GM12878 (cell line): ENCODE data around the gene DCTN5. TPM values are rescaled to one million over a fixed set of nuclear protein-coding genes. Genes with fewer than 3 reads are reported as not detected.

Experiments used
- ATAC-seq: fragments of 200-7000 bp; cut with Tn5 transposase; 3 replicates; pipeline ENCODE4 v1.9.1; 2020; ENCODE audit warnings: mild to moderate bottlenecking, moderate library complexity
- BruUV-seq: library from RNA; stranded (reverse); fragments of 400-500 nt; replicated peaks from 2 replicates; lab custom pipeline; 2021; lab: Mats Ljungman, UMichigan
- CTCF ChIA-PET: fragments of 300-600 bp; sonication (Branson Sonifier 250); formaldehyde crosslinking; extraction: SDS; loops from one replicate; lab custom pipeline; 2021; ENCODE audit warnings: inconsistent platforms; lab: Yijun Ruan, JAX
- POLR2A ChIA-PET: fragments of 350-600 bp; formaldehyde crosslinking; extraction: SDS; loops from one replicate; lab custom pipeline; 2021; ENCODE audit warnings: inconsistent platforms; lab: Charles Lee
- RAD21 ChIA-PET: fragments of 300-600 bp; sonication (Branson Sonifier 250); formaldehyde crosslinking; loops from one replicate; lab custom pipeline; 2023; ENCODE audit warnings: antibody characterized with exemption; ENCODE audit not compliant: unreplicated experiment; lab: Charles Lee
- SMC1A ChIA-PET: fragments of 300-600 bp; sonication (Branson Sonifier 250); formaldehyde crosslinking; loops from one replicate; lab custom pipeline; 2023; ENCODE audit not compliant: unreplicated experiment, uncharacterized antibody; lab: Charles Lee
- DNase-seq: peaks from one replicate; pipeline ENCODE4 v3.0.0-alpha.2; 2011; ENCODE audit warnings: low read depth, low spot score
- FAIRE-seq: peaks from 3 replicates; lab custom pipeline; 2011; peaks lifted over from hg19 to GRCh38; lab: Jason Lieb, UNC
- H2AFZ ChIP-seq: 2 replicates; pipeline ENCODE4 v1.6.0; 2011; ENCODE audit warnings: low read depth, low read length, control low read depth; ENCODE audit not compliant: control insufficient read depth
- H3K27ac ChIP-seq: 2 replicates; pipeline ENCODE4 v1.5.1; 2011; ENCODE audit warnings: control low read depth; ENCODE audit not compliant: control insufficient read depth, insufficient read depth
- H3K27me3 ChIP-seq, 2 experiments: replicated peaks in 1 of 2; 2 replicates each; pipeline versions ENCODE4 v1.6.0 to v1.6.1; 2011; ENCODE audit warnings: low read length in 1 of 2; ENCODE audit not compliant: control insufficient read depth in 2 of 2, insufficient read depth in 2 of 2
- H3K36me3 ChIP-seq, 2 experiments: 2 replicates each; pipeline ENCODE4 v1.5.1; 2011; ENCODE audit warnings: low read length in 1 of 2; ENCODE audit not compliant: control insufficient read depth in 2 of 2, insufficient read depth in 2 of 2
- H3K4me1 ChIP-seq: 2 replicates; pipeline ENCODE4 v1.6.1; 2011; ENCODE audit warnings: mild to moderate bottlenecking, low read length, moderate library complexity, mixed read lengths; ENCODE audit not compliant: control insufficient read depth, insufficient read depth
- H3K4me2 ChIP-seq: 2 replicates; pipeline ENCODE4 v1.6.0; 2011; ENCODE audit warnings: control low read depth; ENCODE audit not compliant: control insufficient read depth, insufficient read depth
- H3K4me3 ChIP-seq: fragments of 200-600 bp; sonication (generic); 2 replicates; pipeline ENCODE4 v1.5.1; 2016
- H3K79me2 ChIP-seq: 2 replicates; pipeline ENCODE4 v1.6.0; 2011; ENCODE audit warnings: low read length; ENCODE audit not compliant: control insufficient read depth, insufficient read depth
- H3K9ac ChIP-seq: 2 replicates; pipeline ENCODE4 v1.8.0; 2011; ENCODE audit warnings: low read length, control low read depth, mixed read lengths; ENCODE audit not compliant: control insufficient read depth, insufficient read depth
- H3K9me3 ChIP-seq: replicated peaks from 3 replicates; pipeline ENCODE4 v1.5.1; 2011; ENCODE audit warnings: mild to moderate bottlenecking, low read length; ENCODE audit not compliant: control insufficient read depth, insufficient read depth
- H4K20me1 ChIP-seq: 2 replicates; pipeline ENCODE4 v1.6.0; 2011; ENCODE audit not compliant: control insufficient read depth, insufficient read depth
- ATF3 ChIP-seq: IDR thresholded peaks from 2 replicates; pipeline ENCODE4 v1.6.1; 2011; ENCODE audit warnings: low read depth, mild to moderate bottlenecking, low read length, moderate library complexity, borderline replicate concordance; ENCODE audit errors: extremely low read depth
- BACH1 ChIP-seq: fragments of 450-650 bp; IDR thresholded peaks from 2 replicates; pipeline ENCODE4 v1.6.1; 2017; ENCODE audit warnings: mild to moderate bottlenecking, borderline replicate concordance
- CTCF ChIP-seq, 3 experiments: IDR thresholded peaks in 2 of 3; conservative IDR thresholded peaks in 1 of 3; 2 replicates each; pipeline ENCODE4 v1.5.1; 2011; ENCODE audit warnings: low read depth in 3 of 3, low read length in 3 of 3, mild to moderate bottlenecking in 3 of 3, control low read depth in 2 of 3, moderate library complexity in 2 of 3, inconsistent platforms in 1 of 3, mixed read lengths in 1 of 3; ENCODE audit not compliant: control insufficient read depth in 2 of 3, insufficient read depth in 1 of 3; ENCODE audit errors: extremely low read depth in 1 of 3
- IRF4 ChIP-seq: IDR thresholded peaks from 2 replicates; pipeline ENCODE4 v1.6.1; 2011; ENCODE audit warnings: low read depth, low read length
- IRF5 ChIP-seq: fragments of 450-650 bp; IDR thresholded peaks from 2 replicates; pipeline ENCODE4 v1.6.1; 2017; ENCODE audit warnings: borderline replicate concordance
- KLF5 ChIP-seq: fragments of 450-650 bp; IDR thresholded peaks from 2 replicates; pipeline ENCODE4 v1.6.1; 2014; ENCODE audit warnings: mild to moderate bottlenecking; ENCODE audit not compliant: partially characterized antibody
- MAX ChIP-seq: IDR thresholded peaks from 2 replicates; pipeline ENCODE4 v1.6.1; 2012; ENCODE audit warnings: low read depth, low read length, improper control_type of control experiment
- MTA3 ChIP-seq: IDR thresholded peaks from 2 replicates; pipeline ENCODE4 v1.6.1; 2012; ENCODE audit warnings: low read length, inconsistent platforms, borderline replicate concordance
- MYB ChIP-seq: fragments of 150-350 bp; IDR thresholded peaks from 2 replicates; pipeline ENCODE4 v1.6.1; 2014; ENCODE audit warnings: mild to moderate bottlenecking, low read depth, low read length, borderline replicate concordance
- NFYA ChIP-seq: IDR thresholded peaks from 2 replicates; pipeline ENCODE4 v1.6.1; 2011; ENCODE audit warnings: low read depth, mild to moderate bottlenecking, low read length, improper control_type of control experiment, borderline replicate concordance
- RAD51 ChIP-seq: fragments of 450-650 bp; IDR thresholded peaks from 2 replicates; pipeline ENCODE4 v1.6.1; 2016; ENCODE audit warnings: moderate library complexity, mild to moderate bottlenecking, inconsistent platforms
- RB1 ChIP-seq: fragments of 450-650 bp; formaldehyde crosslinking; IDR thresholded peaks from 2 replicates; pipeline ENCODE4 v1.6.1; 2017; ENCODE audit warnings: mild to moderate bottlenecking, borderline replicate concordance
- SMAD1 ChIP-seq: fragments of 450-650 bp; IDR thresholded peaks from 2 replicates; pipeline ENCODE4 v1.6.1; 2018; ENCODE audit warnings: mild to moderate bottlenecking, low read depth; ENCODE audit not compliant: partially characterized antibody
- TAF1 ChIP-seq: IDR thresholded peaks from 2 replicates; pipeline ENCODE4 v1.6.1; 2011; ENCODE audit warnings: mild to moderate bottlenecking, low read depth, low read length, borderline replicate concordance
- TCF12 ChIP-seq: IDR thresholded peaks from 2 replicates; pipeline ENCODE4 v1.6.1; 2011; ENCODE audit warnings: low read depth, mild to moderate bottlenecking, low read length
- ZNF217 ChIP-seq: fragments of 450-650 bp; IDR thresholded peaks from 2 replicates; pipeline ENCODE4 v1.6.1; 2017; ENCODE audit warnings: antibody characterized with exemption, mild to moderate bottlenecking
- WGBS: methylation state at CpG from one replicate; pipeline ENCODE4 v1.1.6; 2016; ENCODE audit warnings: low lambda C conversion rate; ENCODE audit not compliant: insufficient replicate concordance, insufficient coverage; ENCODE audit errors: missing lambda C conversion rate; 5-methylcytosine and 5-hydroxymethylcytosine counted together
- in situ Hi-C: fragments of 300-500 bp; cut with MboI; formaldehyde crosslinking; loops from 9 replicates; pipeline ENCODE4 v1.14.3; 2018; ENCODE audit warnings: mixed read lengths
- intact Hi-C: fragments of 100-400 bp; cut with micrococcal nuclease; formaldehyde crosslinking; loops from one replicate; pipeline ENCODE4 v1.14.2; 2022; ENCODE audit not compliant: unreplicated experiment
- polyA plus RNA-seq, 11 experiments: library from polyadenylated mRNA; depleted of rRNA in 4 of 11; unstranded in 6 of 11; stranded (reverse) in 5 of 11; fragments of >200 nt; fragmentation: Nextera tagmentation in 4 of 11; fragmentation: Illumina TruSeq in 1 of 11; extraction: Ambion mirVana in 4 of 11; extraction: Trizol in 1 of 11; gene quantifications; 1 replicate in 1 of 11; 2 replicates in 10 of 11; pipeline versions ENCODE4 v1.2.1 to v1.2.3, GENCODE V29; 2011 to 2016; ENCODE audit warnings: inconsistent platforms in 2 of 11, missing spikeins in 2 of 11, low read depth in 1 of 11
- total RNA-seq, 4 experiments: library from RNA; depleted of rRNA in 3 of 4; stranded (reverse); fragments of >200 nt in 3 of 4; fragmentation: Illumina TruSeq in 1 of 4; extraction: Trizol in 1 of 4; gene quantifications; 2 replicates each; pipeline versions ENCODE4 v1.2.1 to v1.2.3, GENCODE V29; 2013 to 2021

The DCTN5 gene
- total and polyA plus RNA-seq, 10 of the 15 experiments (the other 5 are each of a cell fraction or from before 2014, with no cell fraction given): 49.1 to 153 (median 81.4) TPM

GRCh38 chr16:23668873-23669272, 27.6 kb downstream of the DCTN5 start:
- no TSS peak for BruUV-seq
- no peak for ATAC-seq
- RAD21 ChIA-PET: interaction anchor here (1.4 to 1.8 kb wide), 3 partner anchors 9 to 26 kb away, joined by 3 to 5 read pairs (median 5); partner anchors contain the start of gene PLK1

More at GRCh38 chr16:23668873-23669272, 27.6 kb downstream of the DCTN5 start:
- no peak for FAIRE-seq
- SMC1A ChIA-PET: interaction anchor here (0.6 to 1.4 kb wide), 2 partner anchors 14 to 169 kb away, joined by 3 to 6 read pairs; no protein-coding TSS in a partner anchor
- Histone ChIP-seq H4K20me1 (peaks cover 6% of the 10 kb centered on the region; the same call in 1 of the 2 replicates), H3K4me2 (no peak overlapping the region), H2AFZ (no peak overlapping the region), H3K36me3 (peaks cover 13 to 17% of the 10 kb centered on the region in 2 experiments), H3K4me1 (peaks cover 26% of the 10 kb centered on the region), H3K9me3 (no peaks in the 10 kb centered on the region), H3K27ac (no peak overlapping the region), H3K79me2 (peaks cover 2% of the 10 kb centered on the region; the same call in 1 of the 2 replicates), H3K4me3 (no peak overlapping the region), H3K27me3 (no peaks in the 10 kb centered on the region), H3K9ac (no peak overlapping the region)
- intact Hi-C loops (no loop called here), in situ Hi-C loops (no loop called here)
- no peak for DNase-seq
- TF ChIP-seq TAF1 (no peak), NFYA (no peak), ATF3 (no peak), ZNF217 (no peak), MAX (no peak), SMAD1 (no peak), MTA3 (no peak), MYB (no peak), RB1 (no peak), BACH1 (no peak), TCF12 (no peak), CTCF (IDR thresholded peaks at IDR 0.05 in 2 of 3, conservative IDR thresholded peaks at IDR 0.05 in 1 of 3; ENCODE audit: control insufficient read depth in 2 of 3, extremely low read depth in 1 of 3, insufficient read depth in 1 of 3, low read depth in 3 of 3, low read length in 3 of 3) (no peak), RAD51 (no peak), IRF4 (no peak), IRF5 (no peak), KLF5 (no peak)
- CTCF ChIA-PET: interaction anchor here (0.6 to 5.1 kb wide), 7 partner anchors 9 to 359 kb away, joined by 3 to 26 read pairs (median 3); partner anchors contain the start of genes EARS2, NDUFAB1, PLK1 and UBFD1
- POLR2A ChIA-PET: interaction anchor here (1.2 kb wide), 1 partner anchor 9 kb away, joined by 3 read pairs; no protein-coding TSS in a partner anchor
- 96% methylated on average over 4 of the region's 4 CpGs for WGBS
